ENCODE results near the gene GATAD2A. TPM values are rescaled to one million over a fixed set of nuclear protein-coding genes. Genes with fewer than 3 reads are reported as not detected.

The GATAD2A gene
- total RNA-seq, 1 experiment from 2014 or later, result 189 TPM

GRCh38 chr19:19505669-19506326 is 100.3 kb downstream of the GATAD2A start:
- Histone ChIP-seq H3K79me2 (ENCODE audit: insufficient read depth, low read length) (no peaks in the 10 kb centered on the region), H4K91ac (ENCODE audit: insufficient read length, low read depth, low read length) (no peak overlapping the region), H2AK5ac (ENCODE audit: insufficient read length, low read length) (no peak overlapping the region), H3K23ac (ENCODE audit: insufficient read length, low read depth, low read length) (no peak overlapping the region), H4K5ac (ENCODE audit: insufficient read length, low read depth, low read length) (no peak overlapping the region), H3K14ac (ENCODE audit: insufficient read depth, low read length) (no peak overlapping the region), H3K27ac (ENCODE audit: insufficient read length, low read depth, low read length) (no peak overlapping the region), H3T11ph (ENCODE audit: low read length) (no peak overlapping the region), H3K9ac (ENCODE audit: extremely low read depth, insufficient read length, low read length) (no peak overlapping the region), H3K4me2 (ENCODE audit: insufficient read depth, insufficient read length, low read length) (no peak overlapping the region), H3K79me1 (ENCODE audit: insufficient read depth, low read depth, low read length, poor library complexity, severe bottlenecking) (no peaks in the 10 kb centered on the region), H3K23me2 (ENCODE audit: insufficient read length, low read depth, low read length, poor library complexity, severe bottlenecking) (no peaks in the 10 kb centered on the region), H3K18ac (ENCODE audit: insufficient read length, low read depth, low read length) (no peak overlapping the region), H2BK5ac (ENCODE audit: insufficient read length, low read length) (no peak overlapping the region), H3K4me1 (ENCODE audit: insufficient read depth, low read length) (no peaks in the 10 kb centered on the region), H2BK15ac (ENCODE audit: low read depth, low read length) (no peak overlapping the region), H3K9me3 (ENCODE audit: control insufficient read depth, low read depth, low read length) (no peaks in the 10 kb centered on the region), H2BK12ac (ENCODE audit: insufficient read length, low read depth, low read length) (no peak overlapping the region), H3K4ac (ENCODE audit: low read depth, low read length) (no peak overlapping the region), H4K8ac (replicated peaks; ENCODE audit: insufficient read length, low read depth, low read length) (no peak overlapping the region), H3K56ac (ENCODE audit: insufficient read length, low read depth, low read length) (no peak overlapping the region), H2AFZ (ENCODE audit: low read length) (no peak overlapping the region), H2BK120ac (ENCODE audit: low read depth, low read length, poor library complexity, severe bottlenecking) (no peak overlapping the region), H3K27me3 (ENCODE audit: insufficient read depth, low read length) (no peaks in the 10 kb centered on the region), H4K20me1 (ENCODE audit: control insufficient read depth, insufficient read depth, insufficient read length) (no peaks in the 10 kb centered on the region), H2BK20ac (ENCODE audit: low read depth, low read length, poor library complexity, severe bottlenecking) (no peak overlapping the region)
- DNase-seq, result no peak
- Mint-ChIP-seq H3K36me3 (ENCODE audit: insufficient read depth in 1 of 3, low read depth in 3 of 3) (peaks cover 35 to 70% (median 63%) of the 10 kb centered on the region in 3 experiments), H3K4me3 (no peak overlapping the region), H3K9me3 (no peaks in the 10 kb centered on the region), H3K27ac (no peak overlapping the region; a peak in 1 of 7 replicates), H3K4me1 (peaks cover 0 to 10% of the 10 kb centered on the region in 2 experiments; a peak in 2 of 4 replicates), H3K27me3 (ENCODE audit: low read depth) (peaks cover 3% of the 10 kb centered on the region; the same call in 1 of the 2 replicates)
- no CpG with 5 or more reads among the region's 27 CpGs for WGBS (ENCODE audit: extremely low coverage, insufficient read length, low lambda C conversion rate)
- TF ChIP-seq, protein P1, sequence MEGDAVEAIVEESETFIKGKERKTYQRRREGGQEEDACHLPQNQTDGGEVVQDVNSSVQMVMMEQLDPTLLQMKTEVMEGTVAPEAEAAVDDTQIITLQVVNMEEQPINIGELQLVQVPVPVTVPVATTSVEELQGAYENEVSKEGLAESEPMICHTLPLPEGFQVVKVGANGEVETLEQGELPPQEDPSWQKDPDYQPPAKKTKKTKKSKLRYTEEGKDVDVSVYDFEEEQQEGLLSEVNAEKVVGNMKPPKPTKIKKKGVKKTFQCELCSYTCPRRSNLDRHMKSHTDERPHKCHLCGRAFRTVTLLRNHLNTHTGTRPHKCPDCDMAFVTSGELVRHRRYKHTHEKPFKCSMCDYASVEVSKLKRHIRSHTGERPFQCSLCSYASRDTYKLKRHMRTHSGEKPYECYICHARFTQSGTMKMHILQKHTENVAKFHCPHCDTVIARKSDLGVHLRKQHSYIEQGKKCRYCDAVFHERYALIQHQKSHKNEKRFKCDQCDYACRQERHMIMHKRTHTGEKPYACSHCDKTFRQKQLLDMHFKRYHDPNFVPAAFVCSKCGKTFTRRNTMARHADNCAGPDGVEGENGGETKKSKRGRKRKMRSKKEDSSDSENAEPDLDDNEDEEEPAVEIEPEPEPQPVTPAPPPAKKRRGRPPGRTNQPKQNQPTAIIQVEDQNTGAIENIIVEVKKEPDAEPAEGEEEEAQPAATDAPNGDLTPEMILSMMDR (conservative IDR thresholded peaks at IDR 0.05), result no peak
